DOHH2 (cell line): ENCODE results near the gene CHRDL2.

Experiments used
- H3F3A ChIP-seq: fragments of 200-600 bp; sonication (generic), shearing (Covaris generic); 2 replicates; pipeline ENCODE4 v1.6.0; 2016; ENCODE audit warnings: antibody characterized with exemption, mild to moderate bottlenecking; ENCODE audit not compliant: control insufficient read depth, insufficient read depth
- H3K27ac ChIP-seq: fragments of 200-600 bp; sonication (generic); 2 replicates; pipeline ENCODE4 v1.5.1; 2014; ENCODE audit warnings: low read depth, mild to moderate bottlenecking, low read length, moderate library complexity
- H3K27me3 ChIP-seq: fragments of 200-600 bp; sonication (generic); 2 replicates; pipeline ENCODE4 v1.6.1; 2014; ENCODE audit warnings: mild to moderate bottlenecking, low read length, mixed read lengths; ENCODE audit not compliant: control insufficient read depth
- H3K36me3 ChIP-seq: fragments of 200-600 bp; sonication (generic); 2 replicates; pipeline ENCODE4 v1.6.1; 2014; ENCODE audit warnings: mild to moderate bottlenecking, low read length, moderate library complexity, mixed read lengths; ENCODE audit not compliant: control insufficient read depth
- H3K4me1 ChIP-seq: fragments of 200-600 bp; sonication (generic); 2 replicates; pipeline ENCODE4 v1.6.1; 2014; ENCODE audit warnings: mild to moderate bottlenecking, low read length, mixed read lengths; ENCODE audit not compliant: control insufficient read depth
- H3K4me2 ChIP-seq: fragments of 200-600 bp; sonication (generic); 2 replicates; pipeline ENCODE4 v1.6.0; 2014; ENCODE audit warnings: mild to moderate bottlenecking, low read length, moderate library complexity
- H3K4me3 ChIP-seq: fragments of 200-600 bp; sonication (generic); 2 replicates; pipeline ENCODE4 v1.5.1; 2014; ENCODE audit warnings: mild to moderate bottlenecking, low read length, mixed read lengths
- H3K79me2 ChIP-seq: fragments of 200-600 bp; sonication (generic); 2 replicates; pipeline ENCODE4 v1.6.1; 2014; ENCODE audit warnings: mild to moderate bottlenecking, low read length, mixed read lengths; ENCODE audit not compliant: control insufficient read depth
- H3K9me2 ChIP-seq: fragments of 200-600 bp; sonication (generic); replicated peaks from 2 replicates; pipeline ENCODE4 v1.6.1; 2014; ENCODE audit warnings: mild to moderate bottlenecking, low read length, mixed read lengths; ENCODE audit not compliant: control insufficient read depth
- H3K9me3 ChIP-seq: fragments of 200-600 bp; sonication (generic); 2 replicates; pipeline ENCODE4 v1.6.1; 2014; ENCODE audit warnings: antibody characterized with exemption, low read length, mixed read lengths; ENCODE audit not compliant: control insufficient read depth, insufficient read depth
- H4K20me1 ChIP-seq: fragments of 200-600 bp; sonication (generic); 2 replicates; pipeline ENCODE4 v1.6.0; 2014; ENCODE audit warnings: low read depth, mild to moderate bottlenecking, antibody characterized with exemption, low read length, moderate library complexity; ENCODE audit not compliant: control insufficient read depth, insufficient read depth
- EZH2phosphoT487 ChIP-seq: fragments of 200-600 bp; sonication (generic); IDR thresholded peaks from 2 replicates; pipeline ENCODE4 v1.6.1; 2017; ENCODE audit warnings: borderline replicate concordance, mild to moderate bottlenecking, antibody characterized with exemption, low read length, moderate library complexity, mixed read lengths
- TF ChIP-seq, protein P1 (sequence below): fragments of 200-600 bp; sonication (generic); IDR thresholded peaks from one replicate; pipeline ENCODE4 v1.5.1; 2014; ENCODE audit warnings: antibody characterized with exemption, mild to moderate bottlenecking, low read depth, low read length; ENCODE audit not compliant: poor library complexity, severe bottlenecking

The CHRDL2 gene

GRCh38 chr11:74721479-74721835 is 9.8 kb downstream of the CHRDL2 start:
- H3K4me1 ChIP-seq: no peaks in the 10 kb centered on the region
- H3K9me3 ChIP-seq: no peaks in the 10 kb centered on the region
- H3K4me2 ChIP-seq: no peak overlapping the region
- no peak overlapping the region for H3K27ac ChIP-seq
- TF ChIP-seq EZH2phosphoT487: no peak
- TF ChIP-seq, protein P1, sequence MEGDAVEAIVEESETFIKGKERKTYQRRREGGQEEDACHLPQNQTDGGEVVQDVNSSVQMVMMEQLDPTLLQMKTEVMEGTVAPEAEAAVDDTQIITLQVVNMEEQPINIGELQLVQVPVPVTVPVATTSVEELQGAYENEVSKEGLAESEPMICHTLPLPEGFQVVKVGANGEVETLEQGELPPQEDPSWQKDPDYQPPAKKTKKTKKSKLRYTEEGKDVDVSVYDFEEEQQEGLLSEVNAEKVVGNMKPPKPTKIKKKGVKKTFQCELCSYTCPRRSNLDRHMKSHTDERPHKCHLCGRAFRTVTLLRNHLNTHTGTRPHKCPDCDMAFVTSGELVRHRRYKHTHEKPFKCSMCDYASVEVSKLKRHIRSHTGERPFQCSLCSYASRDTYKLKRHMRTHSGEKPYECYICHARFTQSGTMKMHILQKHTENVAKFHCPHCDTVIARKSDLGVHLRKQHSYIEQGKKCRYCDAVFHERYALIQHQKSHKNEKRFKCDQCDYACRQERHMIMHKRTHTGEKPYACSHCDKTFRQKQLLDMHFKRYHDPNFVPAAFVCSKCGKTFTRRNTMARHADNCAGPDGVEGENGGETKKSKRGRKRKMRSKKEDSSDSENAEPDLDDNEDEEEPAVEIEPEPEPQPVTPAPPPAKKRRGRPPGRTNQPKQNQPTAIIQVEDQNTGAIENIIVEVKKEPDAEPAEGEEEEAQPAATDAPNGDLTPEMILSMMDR: no peak
- no peaks in the 10 kb centered on the region for H3K36me3 ChIP-seq
- no peaks in the 10 kb centered on the region for H3K79me2 ChIP-seq
- no peaks in the 10 kb centered on the region for H3K9me2 ChIP-seq
- no peaks in the 10 kb centered on the region for H4K20me1 ChIP-seq
- H3K27me3 ChIP-seq: peaks cover 20% of the 10 kb centered on the region
- H3F3A ChIP-seq: no peaks in the 10 kb centered on the region
- H3K4me3 ChIP-seq: no peak overlapping the region

GRCh38 chr11:74720596-74721478 is 10.4 kb downstream of the CHRDL2 start:
- TF ChIP-seq, protein P1: no peak
- TF ChIP-seq EZH2phosphoT487: no peak
- no peak overlapping the region for H3K27ac ChIP-seq
- H3K9me2 ChIP-seq: no peaks in the 10 kb centered on the region
- no peaks in the 10 kb centered on the region for H3K9me3 ChIP-seq
- H3K36me3 ChIP-seq: no peaks in the 10 kb centered on the region
- H3K4me3 ChIP-seq: no peak overlapping the region
- H4K20me1 ChIP-seq: no peaks in the 10 kb centered on the region
- H3K4me1 ChIP-seq: no peaks in the 10 kb centered on the region
- no peaks in the 10 kb centered on the region for H3F3A ChIP-seq
- no peaks in the 10 kb centered on the region for H3K79me2 ChIP-seq
- no peak overlapping the region for H3K4me2 ChIP-seq
- peaks cover 13% of the 10 kb centered on the region for H3K27me3 ChIP-seq

GRCh38 chr11:74719011-74719410 is 12.2 kb downstream of the CHRDL2 start:
- H3K27ac ChIP-seq: no peak overlapping the region
- H3K36me3 ChIP-seq: no peaks in the 10 kb centered on the region
- H3K9me2 ChIP-seq: no peaks in the 10 kb centered on the region
- H3F3A ChIP-seq: no peaks in the 10 kb centered on the region
- no peaks in the 10 kb centered on the region for H3K4me1 ChIP-seq
- H3K27me3 ChIP-seq: 0 out of 2 replicates have a peak, but pooled peaks cover under 1% of the 10 kb centered on the region
- TF ChIP-seq, protein P1: no peak
- no peak for TF ChIP-seq EZH2phosphoT487
- H3K4me3 ChIP-seq: no peak overlapping the region
- H4K20me1 ChIP-seq: no peaks in the 10 kb centered on the region
- H3K79me2 ChIP-seq: no peaks in the 10 kb centered on the region
- no peak overlapping the region for H3K4me2 ChIP-seq
- H3K9me3 ChIP-seq: no peaks in the 10 kb centered on the region
